Measurements from ENCODE around the gene DOCK8. TPM values are rescaled to one million over a fixed set of nuclear protein-coding genes. Genes with fewer than 3 reads are reported as not detected.

The DOCK8 gene
- total RNA-seq, 1 donor from 2014 or later: 219 TPM

DNA sequence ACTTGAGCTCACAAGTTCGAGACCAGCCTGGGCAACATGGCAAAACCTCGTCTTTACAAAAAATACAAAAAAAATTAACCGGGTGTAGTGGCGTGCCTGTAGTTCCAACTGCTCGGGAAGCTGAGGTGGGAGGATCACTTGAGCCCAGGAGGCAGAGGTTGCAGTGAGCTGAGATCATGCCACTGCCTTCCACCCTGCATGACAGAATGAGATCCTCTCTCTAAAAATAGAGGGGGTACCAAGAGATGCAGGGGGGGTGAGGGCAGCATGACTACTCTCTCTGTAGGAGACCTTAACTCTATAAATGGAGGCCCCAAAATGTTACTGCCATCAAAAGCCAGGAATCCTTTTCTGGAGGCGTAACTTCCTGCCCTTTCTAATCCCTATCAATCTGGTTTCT is 243.9 kb downstream of the DOCK8 start:
- no peaks in the 10 kb centered on the region for H3K9me3 Mint-ChIP-seq
- DNase-seq (no peak), ATAC-seq (ENCODE audit: low read depth) (no peak)
- TF ChIP-seq CTCF (IDR thresholded peaks at IDR 0.05): no peak
- CTCF ChIA-PET: no interaction called here
- H3K27me3 Mint-ChIP-seq: no peaks in the 10 kb centered on the region
- POLR2A ChIA-PET: no interaction called here
- H3K4me3 Mint-ChIP-seq: no peak overlapping the region
- H3K4me1 Mint-ChIP-seq: no peaks in the 10 kb centered on the region
- peaks cover 83% of the 10 kb centered on the region for H3K36me3 Mint-ChIP-seq (ENCODE audit: low read depth)
- intact Hi-C loops (cut with micrococcal nuclease): no loop called here
- peak overlapping the region; percentile 50 for H3K27ac Mint-ChIP-seq

GRCh38 chr9:459491-460444 is 245.1 kb downstream of the DOCK8 start:
- ChIA-PET POLR2A (no interaction called here), CTCF (no interaction called here)
- intact Hi-C loops (cut with micrococcal nuclease): no loop called here

GRCh38 chr9:462121-462520 is 247.5 kb downstream of the DOCK8 start:
- no peak for TF ChIP-seq CTCF (IDR thresholded peaks at IDR 0.05)
- Mint-ChIP-seq H3K9me3 (no peaks in the 10 kb centered on the region), H3K4me1 (no peaks in the 10 kb centered on the region), H3K36me3 (ENCODE audit: low read depth) (peaks cover 80% of the 10 kb centered on the region), H3K4me3 (no peak overlapping the region), H3K27me3 (no peaks in the 10 kb centered on the region), H3K27ac (peak overlapping the region; percentile 72)
- CTCF ChIA-PET: no interaction called here
- DNase-seq: no peak
- ATAC-seq (ENCODE audit: low read depth): no peak
- POLR2A ChIA-PET: no interaction called here
- intact Hi-C loops (cut with micrococcal nuclease): no loop called here

More at GRCh38 chr9:459491-460444, 245.1 kb downstream of the DOCK8 start:
- Mint-ChIP-seq H3K4me3 (no peak overlapping the region), H3K27me3 (no peaks in the 10 kb centered on the region), H3K9me3 (no peaks in the 10 kb centered on the region), H3K4me1 (no peaks in the 10 kb centered on the region), H3K27ac (no peak overlapping the region), H3K36me3 (ENCODE audit: low read depth) (peaks cover 84% of the 10 kb centered on the region)
- no peak for DNase-seq
- TF ChIP-seq CTCF (IDR thresholded peaks at IDR 0.05): no peak
- ATAC-seq (ENCODE audit: low read depth): no peak

- H3K4me3 Mint-ChIP-seq: no peak overlapping the region
- H3K4me1 Mint-ChIP-seq: no peaks in the 10 kb centered on the region
- POLR2A ChIA-PET: no interaction called here
- no peak for TF ChIP-seq CTCF (IDR thresholded peaks at IDR 0.05)
- H3K36me3 Mint-ChIP-seq (ENCODE audit: low read depth): peaks cover 75% of the 10 kb centered on the region
- H3K27me3 Mint-ChIP-seq: no peaks in the 10 kb centered on the region
- DNase-seq (no peak), ATAC-seq (ENCODE audit: low read depth) (no peak)
- CTCF ChIA-PET: no interaction called here
- intact Hi-C loops (cut with micrococcal nuclease): no loop called here
- no peaks in the 10 kb centered on the region for H3K9me3 Mint-ChIP-seq
- peak overlapping the region; percentile 72 for H3K27ac Mint-ChIP-seq
Observed at GRCh38 chr9:462606-463005, 247.9 kb downstream of the DOCK8 start.

DNA sequence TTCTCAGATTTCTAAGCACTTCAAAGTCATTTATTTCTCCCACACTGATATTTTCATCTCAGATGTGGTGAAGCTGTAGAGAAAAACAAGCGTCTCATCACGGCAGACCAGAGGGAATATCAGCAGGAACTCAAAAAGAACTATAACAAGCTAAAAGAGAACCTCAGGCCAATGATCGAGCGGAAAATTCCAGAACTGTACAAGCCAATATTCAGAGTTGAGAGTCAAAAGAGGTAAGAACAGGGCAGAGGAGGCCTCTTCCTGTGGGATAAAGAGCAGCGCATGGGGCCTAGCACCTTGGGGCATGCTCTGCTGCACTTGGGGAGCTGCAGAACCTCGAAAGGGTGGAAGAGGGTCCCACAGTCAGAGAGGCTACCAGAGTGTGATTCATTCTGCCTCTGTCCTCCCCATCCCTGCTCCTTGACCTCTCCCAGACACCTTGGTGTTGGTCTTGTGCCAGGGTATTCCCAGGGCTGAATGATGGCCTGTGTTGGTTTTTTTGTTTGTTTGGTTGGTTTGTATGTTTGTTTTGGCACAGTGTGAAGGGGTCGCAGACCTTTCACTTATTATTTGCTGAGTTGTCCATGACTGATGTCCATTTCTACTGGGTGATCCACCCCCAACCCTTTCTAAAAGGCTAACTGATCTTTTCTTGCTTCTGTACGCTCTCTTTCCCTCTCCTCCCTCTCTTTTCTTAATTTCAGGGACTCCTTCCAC is 248.9 kb downstream of the DOCK8 start:
- no peak for DNase-seq
- ChIA-PET CTCF (no interaction called here), POLR2A (no interaction called here)
- Mint-ChIP-seq H3K4me1 (peaks cover 5% of the 10 kb centered on the region), H3K9me3 (no peaks in the 10 kb centered on the region), H3K4me3 (no peak overlapping the region), H3K36me3 (ENCODE audit: low read depth) (peaks cover 65% of the 10 kb centered on the region), H3K27me3 (no peaks in the 10 kb centered on the region), H3K27ac (no peak overlapping the region)
- no peak for TF ChIP-seq CTCF (IDR thresholded peaks at IDR 0.05)
- intact Hi-C loops (cut with micrococcal nuclease): no loop called here
- ATAC-seq (ENCODE audit: low read depth): no peak

Measured in activated B cell treated with CpG ODN at 0.5 μM for 24 hours (primary cell).